Stimulated activated memory B cell treated with anti-CD40 and anti-IgM and Interleukin-4, amounts not matched to agents 10 μg/mL and 1 μg/mL and 100 μg/mL, for 72 hours (primary cell): ENCODE results near the gene ITGBL1.

ENCODE experiments used
- ATAC-seq: fragments of 150-1000 bp; cut with Tn5 transposase; 2 replicates; pipeline ENCODE4 v1.10.0; 2021
- H3K27ac Mint-ChIP-seq: one replicate; pipeline ENCODE4 v1.8.0; 2022; ENCODE audit warnings: mild to moderate bottlenecking, mixed read lengths
- H3K27me3 Mint-ChIP-seq: one replicate; pipeline ENCODE4 v1.8.0; 2022; ENCODE audit warnings: mixed read lengths
- H3K36me3 Mint-ChIP-seq: one replicate; pipeline ENCODE4 v1.8.0; 2022; ENCODE audit warnings: mixed read lengths
- H3K4me1 Mint-ChIP-seq: one replicate; pipeline ENCODE4 v1.8.0; 2022; ENCODE audit warnings: mixed read lengths
- H3K4me3 Mint-ChIP-seq: one replicate; pipeline ENCODE4 v1.8.0; 2022; ENCODE audit warnings: mild to moderate bottlenecking, moderate library complexity, mixed read lengths
- H3K9me3 Mint-ChIP-seq: one replicate; pipeline ENCODE4 v1.8.0; 2022; ENCODE audit warnings: mixed read lengths

ITGBL1 gene

DNA sequence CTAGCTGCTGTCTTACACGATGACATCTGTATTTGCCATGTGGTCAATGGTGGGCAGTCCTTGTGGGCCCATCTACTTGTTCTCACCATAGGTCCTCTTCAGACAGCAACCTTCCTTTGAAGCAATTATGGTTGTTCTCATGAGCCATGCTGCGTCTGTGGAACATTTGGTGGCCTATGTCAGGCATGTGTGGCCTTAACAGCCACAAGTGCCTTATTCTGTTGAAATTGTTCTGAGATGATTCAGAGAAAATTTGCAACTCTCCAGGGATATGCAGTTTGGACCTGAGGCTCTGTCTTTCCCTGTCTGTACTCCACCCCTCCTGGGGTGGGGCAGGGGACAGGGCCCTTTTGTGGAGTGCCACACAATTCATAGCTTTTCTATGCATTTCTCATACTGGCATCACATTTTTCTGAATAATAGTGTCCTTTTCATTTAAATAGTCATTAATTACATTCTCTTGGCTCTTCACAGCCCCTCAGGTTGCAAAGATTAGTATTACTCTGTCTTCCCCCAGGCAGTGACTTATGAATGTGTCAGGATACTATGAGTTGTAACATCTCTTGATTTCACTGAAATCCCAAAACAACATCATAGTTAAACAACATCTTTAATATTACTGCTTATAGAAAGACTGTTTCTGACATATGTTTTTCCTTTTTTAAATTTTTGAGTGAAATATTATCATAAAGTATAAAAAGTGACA is 102.1 kb downstream of the ITGBL1 start:
- ATAC-seq = peak; percentile 27
- H3K4me3 Mint-ChIP-seq = no peak overlapping the region
- no peaks in the 10 kb centered on the region for H3K36me3 Mint-ChIP-seq
- no peaks in the 10 kb centered on the region for H3K9me3 Mint-ChIP-seq
- H3K4me1 Mint-ChIP-seq = no peaks in the 10 kb centered on the region
- H3K27me3 Mint-ChIP-seq = peaks cover 35% of the 10 kb centered on the region
- no peak overlapping the region for H3K27ac Mint-ChIP-seq

DNA sequence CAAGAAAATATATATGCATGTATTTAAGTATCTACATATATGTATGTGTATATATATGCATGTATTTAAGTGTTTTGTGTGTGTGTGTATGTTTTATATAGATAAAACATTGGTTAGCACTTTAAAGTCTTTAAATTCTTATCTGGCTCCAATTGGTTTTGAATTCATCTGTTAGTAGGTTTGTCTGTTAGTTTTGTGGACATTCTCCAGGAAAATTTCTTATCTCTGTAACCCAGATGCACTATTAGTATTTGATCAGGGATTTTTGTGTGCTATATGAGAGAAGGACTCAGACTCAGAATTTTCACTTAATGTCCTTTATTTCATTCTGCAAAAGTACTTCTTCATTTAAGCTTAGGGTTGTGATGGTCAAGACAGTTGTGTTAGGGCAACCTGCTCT is 103.1 kb downstream of the ITGBL1 start:
- peaks cover 41% of the 10 kb centered on the region for H3K27me3 Mint-ChIP-seq
- no peaks in the 10 kb centered on the region for H3K9me3 Mint-ChIP-seq
- no peaks in the 10 kb centered on the region for H3K36me3 Mint-ChIP-seq
- no peak overlapping the region for H3K4me3 Mint-ChIP-seq
- H3K4me1 Mint-ChIP-seq = no peaks in the 10 kb centered on the region
- ATAC-seq = no peak
- no peak overlapping the region for H3K27ac Mint-ChIP-seq

DNA sequence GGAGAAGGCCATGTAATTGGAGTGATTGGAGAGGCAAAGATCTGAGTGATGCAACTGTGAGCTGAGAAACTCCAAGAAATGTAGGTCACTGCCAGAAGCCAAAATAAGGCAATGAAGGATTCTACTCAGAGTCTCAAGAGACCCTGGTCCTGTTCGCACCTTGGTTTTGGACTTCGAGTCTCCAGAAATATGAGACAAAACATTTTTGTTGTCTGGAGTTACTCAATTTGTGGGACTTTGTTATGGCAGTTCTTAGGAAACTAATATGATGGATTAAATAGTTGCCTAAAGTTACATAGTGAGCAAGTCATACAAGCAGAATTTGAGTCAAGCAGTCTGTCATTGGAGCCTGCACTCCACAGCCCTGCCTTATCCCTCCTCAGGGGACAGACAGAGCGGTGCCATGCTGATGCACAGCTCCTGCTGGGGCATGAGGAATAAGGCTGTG is 104.2 kb downstream of the ITGBL1 start:
- no peak for ATAC-seq
- no peaks in the 10 kb centered on the region for H3K4me1 Mint-ChIP-seq
- peaks cover 41% of the 10 kb centered on the region for H3K27me3 Mint-ChIP-seq
- H3K9me3 Mint-ChIP-seq = no peaks in the 10 kb centered on the region
- no peaks in the 10 kb centered on the region for H3K36me3 Mint-ChIP-seq
- no peak overlapping the region for H3K4me3 Mint-ChIP-seq
- no peak overlapping the region for H3K27ac Mint-ChIP-seq

DNA sequence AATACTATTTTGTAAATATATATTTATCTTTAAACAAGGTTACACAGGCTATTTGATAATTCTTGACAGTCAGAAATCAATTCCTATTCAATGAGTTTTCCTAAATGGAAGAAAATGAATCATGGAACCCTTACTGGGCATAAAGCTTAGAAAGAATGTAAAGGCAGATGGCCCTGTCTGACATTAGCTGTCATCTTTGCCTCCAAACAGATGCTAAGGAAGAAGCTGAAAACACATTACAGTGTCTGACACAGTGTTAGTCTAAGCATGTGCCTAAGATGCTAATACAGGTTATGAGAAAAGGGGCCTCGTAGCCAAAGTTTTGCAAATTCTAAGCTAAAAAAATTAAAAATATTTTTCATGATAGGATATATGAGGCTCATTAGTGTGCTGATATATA is 112.8 kb downstream of the ITGBL1 start:
- H3K27ac Mint-ChIP-seq = no peak overlapping the region
- H3K27me3 Mint-ChIP-seq = peaks cover 11% of the 10 kb centered on the region
- H3K4me1 Mint-ChIP-seq = no peaks in the 10 kb centered on the region
- no peak for ATAC-seq
- no peaks in the 10 kb centered on the region for H3K36me3 Mint-ChIP-seq
- H3K4me3 Mint-ChIP-seq = no peak overlapping the region
- no peaks in the 10 kb centered on the region for H3K9me3 Mint-ChIP-seq

DNA sequence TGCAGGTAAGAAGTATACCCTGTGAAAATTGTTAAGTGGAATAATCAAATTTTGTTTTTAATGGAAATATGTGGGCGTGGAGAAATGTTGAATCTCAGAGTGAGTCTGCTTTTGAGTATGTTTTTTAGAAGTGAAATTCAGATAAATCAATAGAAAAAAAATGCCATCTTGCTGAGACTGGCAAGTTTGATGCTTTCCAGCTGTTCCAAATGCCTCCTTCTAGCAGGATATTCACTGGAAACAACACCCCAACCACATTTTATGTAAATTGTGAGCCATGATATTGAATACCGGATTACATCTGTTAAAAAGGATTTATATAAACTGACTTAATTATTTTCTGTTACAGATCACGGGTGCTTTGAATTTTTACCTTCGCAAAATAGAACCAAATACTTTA is 115.4 kb downstream of the ITGBL1 start:
- Mint-ChIP-seq H3K4me1 (no peaks in the 10 kb centered on the region), H3K9me3 (no peaks in the 10 kb centered on the region), H3K27me3 (no peaks in the 10 kb centered on the region), H3K36me3 (no peaks in the 10 kb centered on the region), H3K27ac (no peak overlapping the region), H3K4me3 (no peak overlapping the region)
- ATAC-seq = no peak

DNA sequence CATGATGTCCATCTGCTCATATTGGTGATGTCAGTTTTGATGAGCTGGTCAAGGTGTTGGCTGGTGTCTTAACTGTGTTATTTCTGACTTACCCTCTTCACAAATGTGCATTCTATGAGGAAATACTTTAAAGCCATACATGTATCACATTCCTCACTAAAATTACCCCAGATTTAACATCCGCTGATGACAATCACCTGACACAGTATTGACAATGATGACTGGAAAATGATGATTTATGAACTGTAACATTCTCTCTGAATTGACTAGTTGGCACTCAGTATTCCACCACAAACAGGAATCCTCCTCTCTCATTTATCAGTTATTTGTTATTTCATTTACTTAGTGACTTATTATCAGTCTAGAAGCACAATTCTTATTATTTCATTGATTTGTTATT is 117.3 kb downstream of the ITGBL1 start:
- Mint-ChIP-seq H3K27ac (no peak overlapping the region), H3K4me3 (no peak overlapping the region), H3K4me1 (no peaks in the 10 kb centered on the region), H3K36me3 (no peaks in the 10 kb centered on the region), H3K27me3 (no peaks in the 10 kb centered on the region), H3K9me3 (no peaks in the 10 kb centered on the region)
- ATAC-seq = no peak

DNA sequence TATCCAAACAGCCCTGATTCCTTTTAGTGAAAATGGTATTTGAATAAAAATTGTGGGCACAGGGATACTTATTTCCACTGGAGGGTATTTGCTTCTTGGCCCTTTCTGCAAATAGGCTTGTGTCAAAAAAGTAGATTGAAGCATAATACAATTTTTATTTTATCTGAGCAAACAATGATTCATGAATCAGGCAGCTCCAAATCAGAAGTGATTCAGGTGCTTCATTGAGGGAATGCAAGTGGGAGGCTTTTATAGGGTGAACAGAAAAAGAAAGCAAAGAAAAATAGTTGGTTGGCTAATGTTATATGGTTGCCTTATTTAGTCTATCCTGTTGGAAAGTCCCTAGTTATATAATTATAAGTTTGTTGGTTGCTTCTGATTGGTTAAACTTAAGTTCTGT is 117.9 kb downstream of the ITGBL1 start:
- ATAC-seq = no peak
- Mint-ChIP-seq H3K36me3 (no peaks in the 10 kb centered on the region), H3K27me3 (no peaks in the 10 kb centered on the region), H3K9me3 (no peaks in the 10 kb centered on the region), H3K27ac (no peak overlapping the region), H3K4me1 (no peaks in the 10 kb centered on the region), H3K4me3 (no peak overlapping the region)

DNA sequence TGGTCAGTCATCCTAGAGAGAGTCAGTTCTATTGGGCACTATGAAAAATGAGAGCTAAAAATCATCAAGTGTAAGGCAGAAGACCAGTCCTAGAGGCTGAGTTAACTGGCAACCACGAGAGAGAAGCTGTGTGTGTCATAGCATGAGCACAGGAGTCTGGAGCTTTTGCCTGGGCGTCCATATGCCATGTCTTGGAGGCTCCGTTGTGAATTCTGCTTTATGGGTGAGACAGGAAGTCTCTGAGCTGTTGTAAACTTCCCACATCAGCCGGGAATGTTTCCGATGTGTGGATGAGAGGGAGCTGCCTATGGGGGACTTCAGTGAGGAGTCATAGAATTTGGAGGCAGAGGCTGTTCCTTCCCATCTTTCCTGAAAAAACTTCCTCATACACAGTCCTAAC is 120.0 kb downstream of the ITGBL1 start:
- Mint-ChIP-seq H3K27me3 (no peaks in the 10 kb centered on the region), H3K27ac (no peak overlapping the region), H3K4me1 (no peaks in the 10 kb centered on the region), H3K36me3 (no peaks in the 10 kb centered on the region), H3K4me3 (no peak overlapping the region), H3K9me3 (no peaks in the 10 kb centered on the region)
- no peak for ATAC-seq

DNA sequence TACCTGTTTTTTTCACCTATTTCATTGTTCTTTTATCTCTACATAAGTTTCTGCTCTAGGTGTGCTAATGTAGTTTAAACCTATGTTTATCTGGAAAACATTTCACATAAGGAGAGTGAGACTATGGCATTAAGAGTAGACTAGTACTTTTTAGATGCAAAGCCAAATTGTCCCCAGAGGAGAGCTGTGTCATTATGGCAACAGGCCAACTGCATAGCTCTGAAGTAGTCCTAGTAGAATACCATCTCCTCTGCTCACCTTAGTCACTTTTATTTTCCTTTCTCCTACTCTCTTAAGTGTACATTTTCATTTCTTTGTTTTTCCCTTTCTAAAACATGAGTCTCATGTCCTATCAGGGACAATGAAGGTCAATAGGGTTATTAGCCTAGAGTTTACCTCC is 123.1 kb downstream of the ITGBL1 start:
- Mint-ChIP-seq H3K4me3 (no peak overlapping the region), H3K27ac (no peak overlapping the region), H3K36me3 (no peaks in the 10 kb centered on the region), H3K9me3 (no peaks in the 10 kb centered on the region), H3K4me1 (no peaks in the 10 kb centered on the region), H3K27me3 (no peaks in the 10 kb centered on the region)
- ATAC-seq = no peak

DNA sequence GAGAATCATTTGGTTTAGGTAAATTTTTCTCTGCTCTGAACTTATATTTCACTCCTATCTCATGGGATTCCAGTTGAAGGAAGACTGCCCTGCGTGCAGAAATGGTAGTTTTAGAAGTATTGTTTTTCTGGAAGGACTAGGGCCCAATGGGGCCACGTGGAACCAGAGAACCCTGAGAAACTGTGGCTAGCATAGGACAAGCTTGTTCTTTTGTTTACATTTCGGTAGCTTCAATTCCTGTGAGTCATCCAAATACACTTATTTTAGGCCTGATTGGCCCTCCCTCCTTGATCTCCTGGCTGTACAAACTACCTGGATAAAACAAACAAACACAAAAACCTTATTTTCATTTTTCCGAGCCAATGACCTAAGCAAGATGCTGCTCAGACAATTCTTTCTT is 124.0 kb downstream of the ITGBL1 start:
- Mint-ChIP-seq H3K9me3 (no peaks in the 10 kb centered on the region), H3K4me1 (no peaks in the 10 kb centered on the region), H3K27me3 (no peaks in the 10 kb centered on the region), H3K36me3 (no peaks in the 10 kb centered on the region), H3K4me3 (no peak overlapping the region), H3K27ac (no peak overlapping the region)
- ATAC-seq = no peak

DNA sequence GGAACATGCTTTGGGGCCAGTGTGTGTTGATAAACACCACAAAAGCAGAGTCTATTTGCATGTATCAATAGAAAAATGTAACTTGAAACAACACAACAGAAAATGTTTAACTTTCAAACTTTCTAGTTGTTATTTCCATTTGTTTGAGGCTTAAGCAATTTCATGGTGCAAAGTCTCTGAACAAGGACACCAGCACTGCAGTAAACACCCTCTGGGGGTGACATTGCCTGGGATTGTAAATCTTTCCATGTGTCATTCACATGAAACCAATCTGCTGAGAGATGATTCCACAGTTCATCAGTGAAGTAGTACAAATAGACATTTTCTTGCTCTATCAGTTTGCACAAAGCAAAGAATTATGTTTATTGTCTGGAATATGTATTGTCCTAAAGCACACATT is 124.5 kb downstream of the ITGBL1 start:
- Mint-ChIP-seq H3K4me3 (no peak overlapping the region), H3K27ac (no peak overlapping the region), H3K36me3 (no peaks in the 10 kb centered on the region), H3K9me3 (no peaks in the 10 kb centered on the region), H3K27me3 (no peaks in the 10 kb centered on the region), H3K4me1 (no peaks in the 10 kb centered on the region)
- ATAC-seq = no peak

DNA sequence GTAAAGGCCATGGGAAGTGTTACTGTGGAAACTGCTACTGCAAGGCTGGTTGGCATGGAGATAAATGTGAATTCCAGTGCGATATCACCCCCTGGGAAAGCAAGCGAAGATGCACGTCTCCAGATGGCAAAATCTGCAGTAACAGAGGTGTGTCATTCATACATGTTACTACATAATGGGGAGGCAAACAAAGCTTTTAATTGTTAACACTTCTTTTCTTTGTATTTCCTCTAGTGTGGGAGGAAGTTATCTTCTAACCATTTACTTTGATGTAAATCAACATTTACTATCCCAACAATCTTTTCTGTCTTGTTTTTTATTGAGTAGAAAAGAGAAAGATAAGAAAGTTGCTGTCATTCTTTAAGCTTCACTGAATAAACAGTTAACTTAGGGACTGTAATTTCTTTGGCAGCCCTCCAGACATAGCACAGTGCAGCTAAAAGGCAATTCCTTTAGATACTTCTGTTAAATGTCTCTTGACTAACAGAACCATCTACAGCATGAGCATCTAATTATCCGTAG is 126.9 kb downstream of the ITGBL1 start:
- H3K36me3 Mint-ChIP-seq = no peaks in the 10 kb centered on the region
- H3K27me3 Mint-ChIP-seq = peaks cover 12% of the 10 kb centered on the region
- no peak overlapping the region for H3K27ac Mint-ChIP-seq
- no peak overlapping the region for H3K4me3 Mint-ChIP-seq
- no peak for ATAC-seq
- H3K9me3 Mint-ChIP-seq = no peaks in the 10 kb centered on the region
- no peaks in the 10 kb centered on the region for H3K4me1 Mint-ChIP-seq

DNA sequence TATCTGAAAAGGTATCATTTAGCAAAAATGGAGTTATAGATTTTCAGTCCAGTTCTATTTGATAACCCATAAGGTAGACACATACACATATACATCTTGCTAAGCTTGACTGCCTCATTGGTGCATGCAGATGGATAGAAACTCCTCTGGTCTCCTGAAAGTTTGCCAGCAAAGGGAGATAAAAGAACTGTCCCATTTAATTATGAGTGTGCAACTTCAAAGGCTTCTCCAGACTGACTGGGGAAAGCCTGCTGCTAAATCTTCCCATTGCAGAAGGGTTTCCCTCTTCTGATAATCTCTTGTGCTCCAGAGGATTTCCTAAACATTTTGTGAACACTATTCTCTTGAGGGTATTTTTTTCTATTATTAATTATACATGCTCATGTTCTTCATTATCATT is 131.9 kb downstream of the ITGBL1 start:
- no peak for ATAC-seq
- Mint-ChIP-seq H3K27me3 (peaks cover 12% of the 10 kb centered on the region), H3K9me3 (no peaks in the 10 kb centered on the region), H3K27ac (no peak overlapping the region), H3K4me3 (no peak overlapping the region), H3K36me3 (no peaks in the 10 kb centered on the region), H3K4me1 (no peaks in the 10 kb centered on the region)

DNA sequence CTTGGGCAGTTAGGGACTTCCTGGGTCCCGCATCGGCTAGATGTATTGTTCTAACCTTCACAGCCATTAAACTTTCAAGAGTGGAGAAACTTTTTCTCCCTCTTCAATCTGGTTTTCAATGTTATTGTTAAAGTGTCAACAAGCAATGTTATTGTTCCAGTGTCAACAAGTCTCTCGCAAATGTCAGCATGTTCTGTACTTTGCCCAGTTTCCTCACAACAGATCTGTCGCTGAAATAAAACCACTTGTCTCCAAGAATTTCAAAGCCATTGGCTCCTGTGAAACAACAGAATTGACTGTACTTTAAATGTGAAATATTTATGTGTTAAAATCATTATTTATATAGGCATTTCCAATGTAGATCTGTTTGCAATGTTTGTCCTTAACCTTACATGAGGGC is 138.0 kb downstream of the ITGBL1 start:
- no peak overlapping the region for H3K27ac Mint-ChIP-seq

DNA sequence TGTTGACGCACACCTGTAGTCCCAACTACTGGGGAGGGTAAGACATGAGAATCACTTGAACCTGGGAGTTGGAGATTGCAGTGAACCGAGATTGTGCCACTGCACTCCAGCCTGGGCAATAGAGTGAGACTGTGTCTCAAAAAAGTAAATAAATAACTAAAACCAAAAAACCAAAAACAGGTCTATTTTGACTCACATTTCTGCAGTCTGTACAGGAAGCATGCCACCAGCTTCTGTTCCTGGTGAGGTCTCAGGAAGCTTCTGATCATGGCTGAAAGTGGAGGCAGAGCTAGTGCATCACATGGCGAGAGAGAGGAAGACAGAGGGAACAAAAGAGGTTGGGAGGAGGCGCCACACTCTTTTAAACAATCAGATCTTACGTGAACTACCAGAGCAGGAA is 142.5 kb downstream of the ITGBL1 start:
- Mint-ChIP-seq H3K27ac (no peak overlapping the region), H3K4me1 (no peaks in the 10 kb centered on the region), H3K4me3 (no peak overlapping the region), H3K27me3 (no peaks in the 10 kb centered on the region), H3K36me3 (no peaks in the 10 kb centered on the region), H3K9me3 (peaks cover 4% of the 10 kb centered on the region)
- ATAC-seq = no peak

More for the DNA sequence above, 138.0 kb downstream of the ITGBL1 start:
- no peaks in the 10 kb centered on the region for H3K27me3 Mint-ChIP-seq
- no peaks in the 10 kb centered on the region for H3K4me1 Mint-ChIP-seq
- H3K4me3 Mint-ChIP-seq = no peak overlapping the region
- no peaks in the 10 kb centered on the region for H3K36me3 Mint-ChIP-seq
- peaks cover 4% of the 10 kb centered on the region for H3K9me3 Mint-ChIP-seq
- no peak for ATAC-seq

DNA sequence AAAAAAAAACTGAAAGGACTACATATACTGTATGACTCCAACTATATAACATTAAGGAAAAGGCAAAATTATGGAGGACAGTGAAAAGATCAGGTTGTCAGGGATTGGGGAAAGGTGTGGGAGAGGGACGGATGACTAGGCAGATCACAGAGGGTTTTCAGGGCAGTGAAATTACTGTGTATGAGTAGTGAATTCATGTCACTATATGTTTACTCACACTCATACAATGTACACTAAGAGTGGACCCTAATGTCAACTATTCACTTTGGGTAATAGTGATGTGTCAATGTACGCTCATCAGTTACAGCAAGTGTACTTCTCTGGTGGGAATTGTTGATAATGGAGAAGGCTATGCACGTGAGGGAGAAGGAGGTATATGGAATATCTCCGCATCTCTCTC is 144.3 kb downstream of the ITGBL1 start:
- H3K4me3 Mint-ChIP-seq = no peak overlapping the region
- H3K36me3 Mint-ChIP-seq = no peaks in the 10 kb centered on the region
- no peak for ATAC-seq
- no peak overlapping the region for H3K27ac Mint-ChIP-seq
- peaks cover 4% of the 10 kb centered on the region for H3K9me3 Mint-ChIP-seq
- H3K27me3 Mint-ChIP-seq = no peaks in the 10 kb centered on the region
- H3K4me1 Mint-ChIP-seq = no peaks in the 10 kb centered on the region
